Sciatic nerve (tissue), 2 donors: ENCODE results near the gene MYO1D. TPM values are rescaled to one million over a fixed set of nuclear protein-coding genes. Genes with fewer than 3 reads are reported as not detected.
"Not testable (repeated sequence)": the region's sequence is repeated elsewhere in the genome, so short reads cannot be mapped to it uniquely, and the experiment has no call there.

Experiments
- ATAC-seq: fragments of 200-7000 bp; cut with Tn5 transposase; one replicate; pipeline ENCODE4 v1.9.1; 2020; ENCODE audit warnings: mild to moderate bottlenecking, moderate library complexity
- DNase-seq: peaks from one replicate; pipeline ENCODE4 v3.0.0-alpha.2; 2020; ENCODE audit warnings: low spot score
- intact Hi-C: fragments of 100-400 bp; cut with DNase I; formaldehyde crosslinking; loops from one replicate; pipeline ENCODE4 v1.14.2; 2022
- total RNA-seq: library from RNA; stranded (reverse); fragmentation: NEBNext Ultra II Directional; extraction: Animal tissue kit (Norgen Biotek cat#: 25700); gene quantifications from one replicate; pipeline ENCODE4 v1.2.1, GENCODE V29; 2021
- donor health status: DM: no; HTN: no; CAD: no.
- donor health status: DM: no; HTN: no; CAD: no.

Gene MYO1D
- total RNA-seq, 1 donor from 2014 or later = 57.8 TPM

- DNase-seq (no peak), ATAC-seq (no peak)
- intact Hi-C loops = no loop called here
These were observed 211.9 kb downstream of the MYO1D start for GRCh38 chr17:32664936-32665583.

GRCh38 chr17:32660496-32660985, 216.4 kb downstream of the MYO1D start:
- intact Hi-C loops = no loop called here
- ATAC-seq = no peak
- no peak for DNase-seq

- intact Hi-C loops = no loop called here
- ATAC-seq = peak; percentile 74
- peak; percentile 78 for DNase-seq
These were observed 217.5 kb downstream of the MYO1D start for GRCh38 chr17:32659419-32659842.

- no peak for ATAC-seq
- intact Hi-C loops = no loop called here
- no peak for DNase-seq
These were observed 218.2 kb downstream of the MYO1D start for GRCh38 chr17:32658470-32659418.

- no peak for ATAC-seq
- no peak for DNase-seq
- intact Hi-C loops = no loop called here
These were observed 220.0 kb downstream of the MYO1D start for GRCh38 chr17:32656886-32657285.

GRCh38 chr17:32654324-32654723, 222.6 kb downstream of the MYO1D start:
- intact Hi-C loops = no loop called here
- ATAC-seq (no peak), DNase-seq (no peak)

- intact Hi-C loops = no loop called here
- no peak for ATAC-seq
- no peak for DNase-seq
These were observed 225.8 kb downstream of the MYO1D start for GRCh38 chr17:32651084-32651483.

- DNase-seq = no peak
- no peak for ATAC-seq
- intact Hi-C loops = no loop called here
These were observed 228.5 kb downstream of the MYO1D start for GRCh38 chr17:32648450-32648849.

GRCh38 chr17:32646941-32647340, 230.0 kb downstream of the MYO1D start:
- ATAC-seq (no peak), DNase-seq (no peak)
- intact Hi-C loops = no loop called here

GRCh38 chr17:32641514-32641913, 235.4 kb downstream of the MYO1D start:
- DNase-seq, ATAC-seq, intact Hi-C loops: not testable (repeated sequence)

- ATAC-seq (no peak), DNase-seq (no peak)
- intact Hi-C loops = no loop called here
These were observed 240.2 kb downstream of the MYO1D start for GRCh38 chr17:32636598-32637218.

- intact Hi-C loops = no loop called here
- ATAC-seq (no peak), DNase-seq (no peak)
These were observed 242.8 kb downstream of the MYO1D start for GRCh38 chr17:32634167-32634566.

- DNase-seq = no peak
- ATAC-seq = peak; percentile 62
- intact Hi-C loops = no loop called here
These were observed 245.4 kb downstream of the MYO1D start for GRCh38 chr17:32631341-32632096.

GRCh38 chr17:32629563-32630190, 247.2 kb downstream of the MYO1D start:
- intact Hi-C loops = no loop called here
- DNase-seq (no peak), ATAC-seq (no peak)

- intact Hi-C loops = no loop called here
- ATAC-seq (no peak), DNase-seq (no peak)
These were observed 248.5 kb downstream of the MYO1D start for GRCh38 chr17:32628271-32629044.

GRCh38 chr17:32627239-32627996, 249.5 kb downstream of the MYO1D start:
- intact Hi-C loops = no loop called here
- DNase-seq = no peak
- no peak for ATAC-seq

- ATAC-seq (no peak), DNase-seq (no peak)
- intact Hi-C loops = no loop called here
These were observed 250.5 kb downstream of the MYO1D start for GRCh38 chr17:32626379-32626791.
